RWPE1 (cell line): ENCODE results near the gene IFI27L1.
"Not testable (repeated sequence)": the region's sequence is repeated elsewhere in the genome, so short reads cannot be mapped to it uniquely, and the experiment has no call there.

Experiments used
- CTCF ChIA-PET: fragments of 350-600 bp; sonication (Branson Sonifier 250); formaldehyde crosslinking; extraction: SDS; loops from one replicate; lab custom pipeline; 2021; lab: Yijun Ruan, JAX
- POLR2A ChIA-PET: fragments of 400-600 bp; formaldehyde crosslinking; extraction: SDS; loops from one replicate; lab custom pipeline; 2020; ENCODE audit warnings: antibody characterized with exemption; ENCODE audit not compliant: low non-redundant PET; lab: Yijun Ruan, JAX
- DNase-seq: peaks from one replicate; pipeline ENCODE4 v3.0.0; 2012; ENCODE audit warnings: low spot score
- H3K27ac ChIP-seq: fragments of 450-650 bp; 2 replicates; pipeline ENCODE4 v1.5.1; 2017
- TF ChIP-seq, protein P1 (sequence below): fragments of 450-650 bp; conservative IDR thresholded peaks from 2 replicates; pipeline ENCODE4 v1.5.1; 2017; ENCODE audit warnings: low read depth, mild to moderate bottlenecking

IFI27L1 gene

DNA sequence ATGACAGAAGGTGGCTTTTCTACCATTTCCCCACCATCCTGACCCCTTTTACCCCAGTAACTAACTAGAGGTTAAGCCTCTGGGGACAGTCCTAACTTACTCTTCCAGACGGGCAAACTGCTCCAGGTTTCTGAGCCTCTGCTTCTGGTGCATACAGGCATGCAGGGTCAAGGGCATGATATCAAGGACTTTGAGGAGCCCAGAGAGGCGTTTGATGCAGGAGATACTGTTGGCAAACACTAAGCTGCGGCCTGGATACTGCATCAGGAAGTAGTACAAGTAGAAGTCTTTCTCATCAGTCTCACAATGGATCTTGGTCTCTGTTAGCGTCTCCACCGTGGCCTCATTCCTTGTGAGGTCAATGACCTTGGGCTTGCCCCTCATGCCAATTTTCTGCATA is 21.1 kb upstream of the IFI27L1 start:
- H3K27ac ChIP-seq, result no peak overlapping the region
- CTCF ChIA-PET, result no interaction called here
- TF ChIP-seq, protein P1, sequence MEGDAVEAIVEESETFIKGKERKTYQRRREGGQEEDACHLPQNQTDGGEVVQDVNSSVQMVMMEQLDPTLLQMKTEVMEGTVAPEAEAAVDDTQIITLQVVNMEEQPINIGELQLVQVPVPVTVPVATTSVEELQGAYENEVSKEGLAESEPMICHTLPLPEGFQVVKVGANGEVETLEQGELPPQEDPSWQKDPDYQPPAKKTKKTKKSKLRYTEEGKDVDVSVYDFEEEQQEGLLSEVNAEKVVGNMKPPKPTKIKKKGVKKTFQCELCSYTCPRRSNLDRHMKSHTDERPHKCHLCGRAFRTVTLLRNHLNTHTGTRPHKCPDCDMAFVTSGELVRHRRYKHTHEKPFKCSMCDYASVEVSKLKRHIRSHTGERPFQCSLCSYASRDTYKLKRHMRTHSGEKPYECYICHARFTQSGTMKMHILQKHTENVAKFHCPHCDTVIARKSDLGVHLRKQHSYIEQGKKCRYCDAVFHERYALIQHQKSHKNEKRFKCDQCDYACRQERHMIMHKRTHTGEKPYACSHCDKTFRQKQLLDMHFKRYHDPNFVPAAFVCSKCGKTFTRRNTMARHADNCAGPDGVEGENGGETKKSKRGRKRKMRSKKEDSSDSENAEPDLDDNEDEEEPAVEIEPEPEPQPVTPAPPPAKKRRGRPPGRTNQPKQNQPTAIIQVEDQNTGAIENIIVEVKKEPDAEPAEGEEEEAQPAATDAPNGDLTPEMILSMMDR, result no peak
- POLR2A ChIA-PET, result no interaction called here
- DNase-seq, result no peak

DNA sequence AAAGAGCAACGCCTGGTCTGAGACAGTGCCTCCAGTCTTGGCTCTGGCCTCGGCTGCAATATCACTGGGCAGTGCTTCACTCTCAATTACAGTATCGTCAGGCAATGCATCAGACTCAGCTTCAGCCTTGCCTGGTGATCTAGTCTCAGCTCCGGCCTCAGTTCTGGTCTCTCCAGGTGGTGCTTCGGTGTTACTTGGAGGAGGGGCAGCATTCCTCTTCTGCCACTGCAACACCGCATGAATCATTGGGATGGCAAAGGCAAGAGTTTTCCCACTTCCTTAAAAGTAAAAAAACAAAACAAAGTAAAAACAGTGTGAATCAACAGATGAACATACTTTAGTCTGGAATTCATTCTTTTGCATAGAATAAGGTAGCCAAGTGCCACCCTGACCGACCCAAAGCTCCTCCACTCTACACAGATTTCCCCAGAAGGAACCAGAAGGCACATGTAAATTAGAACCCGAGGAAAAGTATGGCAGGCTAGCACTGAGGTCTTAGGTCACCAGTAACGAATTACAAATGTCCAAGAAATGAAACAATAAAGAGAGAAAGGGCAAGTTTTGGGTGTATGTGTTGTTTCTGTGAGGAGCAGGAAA is 18.7 kb upstream of the IFI27L1 start:
- POLR2A ChIA-PET, result no interaction called here
- CTCF ChIA-PET, result no interaction called here
- DNase-seq, result peak; percentile 80
- TF ChIP-seq, protein P1, result no peak
- H3K27ac ChIP-seq, result peak overlapping the region; percentile 62

DNA sequence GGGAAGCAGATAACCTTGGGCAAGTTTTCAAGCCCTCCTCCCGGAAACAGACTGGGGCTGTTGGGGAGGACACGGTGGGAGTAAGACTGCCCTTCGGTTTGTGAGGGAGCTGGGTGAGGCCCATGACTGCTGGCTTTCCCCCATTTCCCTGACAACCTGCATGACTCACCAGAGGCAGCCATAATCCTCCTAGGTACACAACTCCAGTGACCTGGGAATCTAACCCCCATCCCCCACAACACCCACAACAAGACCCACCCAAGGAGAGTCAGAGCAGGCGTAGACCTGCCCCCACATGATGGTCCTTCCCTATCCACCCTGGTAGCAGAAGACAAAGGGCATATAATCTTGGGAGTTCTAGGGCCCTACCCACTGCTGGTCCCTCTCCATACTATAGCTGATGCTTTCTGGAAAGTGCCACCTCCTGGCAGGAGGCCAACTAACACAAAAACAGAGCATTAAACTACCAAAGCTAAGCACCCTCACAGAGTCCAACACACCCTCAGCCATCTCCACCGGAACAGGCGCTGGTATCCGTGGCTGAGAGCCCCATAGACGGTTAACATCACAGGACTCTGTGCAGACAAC is 14.9 kb upstream of the IFI27L1 start:
- TF ChIP-seq, protein P1, result no peak
- CTCF ChIA-PET, result interaction anchor here (1.0 kb wide), 1 partner anchor 70 kb away, joined by 3 read pairs; no protein-coding TSS in a partner anchor
- POLR2A ChIA-PET, result interaction anchor here (0.5 kb wide), 1 partner anchor 128 kb away, joined by 5 read pairs; no protein-coding TSS in a partner anchor
- H3K27ac ChIP-seq, result peak overlapping the region; percentile 87
- peak; percentile 20 for DNase-seq

DNA sequence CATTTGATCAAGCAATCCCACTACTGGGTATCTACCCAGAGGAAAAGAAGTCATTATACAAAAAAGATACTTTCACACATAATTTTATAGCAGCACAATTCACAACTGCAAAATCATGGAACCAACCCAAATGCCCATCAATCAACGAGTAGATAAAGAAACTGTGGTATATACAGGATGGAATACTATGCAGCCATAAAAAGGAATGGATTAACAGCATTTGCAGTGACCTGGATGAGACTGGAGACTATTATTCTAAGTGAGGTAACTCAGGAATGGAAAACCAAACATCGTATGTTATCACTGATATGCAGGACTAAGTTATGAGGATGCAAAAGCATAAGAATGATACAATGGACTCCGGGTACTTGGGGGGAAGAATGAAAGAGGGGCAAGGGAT is 9.0 kb upstream of the IFI27L1 start:
- DNase-seq, H3K27ac ChIP-seq, POLR2A ChIA-PET, CTCF ChIA-PET: not testable (repeated sequence)

DNA sequence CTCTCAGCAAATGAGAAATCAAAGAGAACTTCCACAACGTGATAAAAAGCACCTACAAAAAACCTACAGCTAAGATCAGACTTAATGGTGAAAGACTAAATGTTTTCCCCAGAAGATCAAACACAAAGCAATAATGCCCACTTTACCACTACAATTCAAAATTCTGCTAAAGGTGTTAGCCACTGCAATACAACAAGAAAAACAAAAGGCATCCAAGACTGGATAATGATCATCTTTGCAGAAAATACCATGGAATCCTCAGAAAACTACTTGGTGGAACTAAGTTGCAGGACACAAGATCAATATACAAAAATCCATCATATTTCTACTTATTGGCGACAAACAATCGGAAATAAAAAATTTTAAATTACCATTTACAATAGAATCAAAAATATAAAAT is 6.6 kb upstream of the IFI27L1 start:
- no peak overlapping the region for H3K27ac ChIP-seq
- ChIA-PET CTCF (no interaction called here), POLR2A (no interaction called here)
- TF ChIP-seq, protein P1, result no peak
- no peak for DNase-seq

DNA sequence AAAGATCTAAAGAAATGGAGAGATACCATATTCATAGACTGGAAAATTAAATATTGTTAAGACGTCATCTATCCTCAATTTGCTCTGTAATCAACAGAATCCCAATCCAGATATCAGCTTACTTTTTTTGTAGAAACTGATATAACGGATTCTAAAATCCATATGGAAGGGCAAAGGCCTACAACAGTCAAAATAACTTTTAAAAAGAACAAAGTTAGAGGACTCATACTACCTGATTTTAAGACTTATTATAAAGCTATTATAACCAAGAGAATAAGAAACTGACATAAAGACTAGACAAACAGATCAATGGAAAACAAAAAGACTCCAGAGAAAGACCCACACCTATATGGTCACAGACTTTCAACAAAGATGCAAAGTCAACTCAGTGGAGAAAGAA is 6.1 kb upstream of the IFI27L1 start:
- CTCF ChIA-PET, result no interaction called here
- TF ChIP-seq, protein P1, result no peak
- POLR2A ChIA-PET, result no interaction called here
- DNase-seq, result no peak
- no peak overlapping the region for H3K27ac ChIP-seq

DNA sequence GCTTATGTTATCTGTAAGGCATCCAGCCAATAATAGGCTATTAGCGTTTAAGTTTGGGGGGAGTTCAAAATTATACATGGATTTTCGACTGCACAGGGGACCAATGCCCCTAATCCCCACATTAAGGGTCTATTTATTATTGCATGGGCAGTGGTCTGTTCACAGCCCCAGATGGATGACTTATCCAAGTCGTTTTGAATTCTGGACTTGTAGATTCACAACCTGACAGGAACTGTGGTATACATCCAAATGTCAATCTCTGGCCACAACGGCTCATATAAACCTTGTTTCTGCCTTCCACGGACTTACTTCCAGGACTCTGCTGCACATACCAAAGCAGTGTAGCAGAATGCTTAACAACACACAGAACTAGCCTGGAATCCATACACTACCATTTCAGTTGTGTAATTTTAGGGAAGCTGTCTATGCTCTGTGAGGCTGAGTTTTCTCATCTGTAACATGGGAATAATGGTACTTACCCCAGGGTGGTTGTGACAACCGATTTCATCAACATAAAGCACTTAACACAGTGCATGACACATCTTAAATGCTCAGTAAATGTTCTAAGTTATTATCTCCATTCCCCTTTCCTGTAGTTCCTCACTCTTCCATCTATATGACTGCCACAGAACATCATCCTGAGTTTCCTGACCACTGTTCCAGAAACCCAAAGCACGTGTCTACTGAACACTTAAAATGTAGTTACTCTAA is 3.8 kb upstream of the IFI27L1 start:
- DNase-seq, result no peak
- TF ChIP-seq, protein P1, result no peak
- H3K27ac ChIP-seq, result no peak overlapping the region
- CTCF ChIA-PET, result interaction anchor here (0.7 kb wide), 1 partner anchor 72 kb away, joined by 3 read pairs; no protein-coding TSS in a partner anchor
- POLR2A ChIA-PET, result no interaction called here
